HepG2 (cell line): ENCODE measurements around the gene ADIPOR2. TPM values are rescaled to one million over a fixed set of nuclear protein-coding genes. Genes with fewer than 3 reads are reported as not detected.

Experiments
- ATAC-seq: fragments of 200-7000 bp; cut with Tn5 transposase; 3 replicates; pipeline ENCODE4 v1.9.1; 2020; ENCODE audit warnings: mild to moderate bottlenecking, moderate library complexity
- BruUV-seq: library from RNA; stranded (reverse); fragments of 400-500 nt; replicated peaks from 2 replicates; lab custom pipeline; 2021; lab: Mats Ljungman, UMichigan
- CTCF ChIA-PET: fragments of 300-600 bp; formaldehyde crosslinking; extraction: SDS; loops from one replicate; lab custom pipeline; 2021; ENCODE audit warnings: low total read pairs, inconsistent platforms, low intra/inter-chr PET ratio; lab: Yijun Ruan, JAX
- POLR2A ChIA-PET: fragments of 350-600 bp; sonication (Branson Sonifier 250); formaldehyde crosslinking; loops from one replicate; lab custom pipeline; 2020; ENCODE audit warnings: antibody characterized with exemption, inconsistent platforms; lab: Yijun Ruan, JAX
- DNase-seq: peaks from one replicate; pipeline ENCODE4 v3.0.0-alpha.2; 2015; ENCODE audit warnings: low spot score
- FAIRE-seq: peaks from 3 replicates; lab custom pipeline; 2011; peaks lifted over from hg19 to GRCh38; lab: Jason Lieb, UNC
- H2AFZ ChIP-seq: one replicate; pipeline ENCODE4 v1.6.1; 2011; ENCODE audit warnings: low read length, inconsistent platforms
- H3K27ac ChIP-seq: fragments of 300-600 bp; 3 replicates; pipeline ENCODE4 v1.8.0; 2011; ENCODE audit warnings: mixed run types, mild to moderate bottlenecking, mixed read lengths, low read length, inconsistent platforms; ENCODE audit not compliant: insufficient read depth; ENCODE audit errors: extremely low read length
- H3K27me3 ChIP-seq, 2 experiments: fragments of 200-600 bp in 1 of 2; 2 replicates in 1 of 2; 3 replicates in 1 of 2; pipeline versions ENCODE4 v1.6.0 to v1.8.0; 2011; ENCODE audit warnings: low read length in 2 of 2, mild to moderate bottlenecking in 2 of 2, moderate library complexity in 2 of 2, inconsistent platforms in 1 of 2; ENCODE audit not compliant: insufficient read depth in 2 of 2, control insufficient read depth in 1 of 2
- H3K36me3 ChIP-seq, 2 experiments: fragments of 200-600 bp in 1 of 2; replicated peaks in 1 of 2; 2 replicates in 1 of 2; 3 replicates in 1 of 2; pipeline versions ENCODE4 v1.5.1 to v1.8.0; 2011; ENCODE audit warnings: low read length in 2 of 2, inconsistent platforms in 1 of 2; ENCODE audit not compliant: insufficient read depth in 2 of 2, control insufficient read depth in 1 of 2
- H3K4me1 ChIP-seq: 2 replicates; pipeline ENCODE4 v1.5.1; 2012; ENCODE audit warnings: low read length, inconsistent platforms; ENCODE audit not compliant: insufficient read depth
- H3K4me2 ChIP-seq: 2 replicates; pipeline ENCODE4 v1.6.0; 2011; ENCODE audit warnings: low read depth, low read length, inconsistent platforms
- H3K4me3 ChIP-seq, 3 experiments: fragments of 200-600 bp in 1 of 3; sonication (generic), shearing (Covaris generic) in 1 of 3; replicated peaks in 1 of 3; 2 replicates each; pipeline ENCODE4 v1.5.1; 2011 to 2016; ENCODE audit warnings: low read length in 3 of 3, inconsistent platforms in 2 of 3, low read depth in 2 of 3, mild to moderate bottlenecking in 2 of 3, control low read depth in 1 of 3, mixed read lengths in 1 of 3; ENCODE audit not compliant: insufficient read depth in 1 of 3
- H3K79me2 ChIP-seq: one replicate; pipeline ENCODE4 v1.6.1; 2011; ENCODE audit warnings: low read length, inconsistent platforms; ENCODE audit not compliant: insufficient read depth
- H3K9ac ChIP-seq: 2 replicates; pipeline ENCODE4 v1.6.0; 2011; ENCODE audit warnings: mild to moderate bottlenecking, low read depth, low read length, inconsistent platforms; ENCODE audit not compliant: insufficient read depth
- H3K9me3 ChIP-seq: 2 replicates; pipeline ENCODE4 v1.5.1; 2012; ENCODE audit warnings: mild to moderate bottlenecking, low read length
- H4K20me1 ChIP-seq: 2 replicates; pipeline ENCODE4 v1.6.0; 2011; ENCODE audit warnings: inconsistent platforms, mild to moderate bottlenecking, low read length, moderate library complexity; ENCODE audit not compliant: insufficient read depth
- ARID3A ChIP-seq: IDR thresholded peaks from 2 replicates; pipeline ENCODE4 v1.6.1; 2012; ENCODE audit warnings: low read depth, low read length, improper control_type of control experiment
- BCL6 ChIP-seq: IDR thresholded peaks from 2 replicates; pipeline ENCODE4 v1.6.1; 2016; ENCODE audit warnings: missing genetic modification reagents, missing compliant biosample characterization
- CBX1 ChIP-seq: IDR thresholded peaks from one replicate; pipeline ENCODE4 v1.6.1; 2016; ENCODE audit warnings: antibody characterized with exemption, low read depth
- CREBL2 ChIP-seq: sonication (generic); formaldehyde crosslinking; IDR thresholded peaks from 2 replicates; pipeline ENCODE4 v1.8.1; 2023; ENCODE audit warnings: missing genetic modification reagents, mild to moderate bottlenecking, borderline replicate concordance
- HMG20A ChIP-seq: IDR thresholded peaks from 2 replicates; pipeline ENCODE4 v1.6.1; 2016; ENCODE audit warnings: borderline replicate concordance
- HNRNPH1 ChIP-seq: fragments of 200-400 bp; formaldehyde crosslinking; optimal IDR thresholded peaks from 2 replicates; pipeline ENCODE3; 2017; ENCODE audit warnings: mild to moderate bottlenecking, low read depth, low read length
- KDM6A ChIP-seq: IDR thresholded peaks from 2 replicates; pipeline ENCODE4 v1.6.1; 2016; ENCODE audit warnings: low read depth
- MTA3 ChIP-seq: sonication (generic); formaldehyde crosslinking; IDR thresholded peaks from 2 replicates; pipeline ENCODE4 v1.4.0; 2020; ENCODE audit warnings: missing genetic modification reagents
- PAXIP1 ChIP-seq: sonication (generic); formaldehyde crosslinking; conservative IDR thresholded peaks from 2 replicates; pipeline ENCODE4 v1.4.0; 2020; ENCODE audit warnings: mild to moderate bottlenecking, missing genetic modification reagents, moderate library complexity
- RARG ChIP-seq: sonication (generic); formaldehyde crosslinking; IDR thresholded peaks from 2 replicates; pipeline ENCODE4 v1.4.0; 2020; ENCODE audit warnings: low read depth, mild to moderate bottlenecking, missing genetic modification reagents
- REPIN1 ChIP-seq: sonication (generic); formaldehyde crosslinking; IDR thresholded peaks from 2 replicates; pipeline ENCODE4 v1.8.0; 2022; ENCODE audit warnings: missing genetic modification reagents, low read depth, mild to moderate bottlenecking, borderline replicate concordance
- SMAD9 ChIP-seq: sonication (generic); formaldehyde crosslinking; IDR thresholded peaks from 2 replicates; pipeline ENCODE4 v1.5.1; 2020; ENCODE audit warnings: mild to moderate bottlenecking, missing genetic modification reagents
- SNAPC2 ChIP-seq: sonication (generic); formaldehyde crosslinking; IDR thresholded peaks from 2 replicates; pipeline ENCODE4 v1.8.1; 2022; ENCODE audit warnings: mild to moderate bottlenecking, missing genetic modification reagents
- SOX6 ChIP-seq, 2 experiments: fragments of 450-650 bp in 1 of 2; sonication (generic) in 1 of 2; formaldehyde crosslinking in 1 of 2; IDR thresholded peaks; 2 replicates each; pipeline versions ENCODE4 v1.4.0 to v1.6.1; 2017 to 2020; ENCODE audit warnings: antibody characterized with exemption in 1 of 2, mild to moderate bottlenecking in 1 of 2, missing genetic modification reagents in 1 of 2
- TCF7 ChIP-seq: sonication (generic); IDR thresholded peaks from 2 replicates; pipeline ENCODE4 v1.6.1; 2016; ENCODE audit warnings: antibody characterized with exemption, low read depth
- TEAD3 ChIP-seq: optimal IDR thresholded peaks from 2 replicates; pipeline ENCODE3; 2016; ENCODE audit warnings: borderline replicate concordance
- YY1 ChIP-seq: IDR thresholded peaks from 2 replicates; pipeline ENCODE4 v1.6.1; 2011; ENCODE audit warnings: low read length, low read depth, moderate library complexity, mild to moderate bottlenecking; ENCODE audit not compliant: insufficient read depth, insufficient replicate concordance
- ZBTB38 ChIP-seq: sonication (generic); formaldehyde crosslinking; IDR thresholded peaks from 2 replicates; pipeline ENCODE4 v1.5.1; 2020; ENCODE audit warnings: mild to moderate bottlenecking, missing genetic modification reagents
- ZFP1 ChIP-seq: IDR thresholded peaks from 2 replicates; pipeline ENCODE4 v1.6.1; 2016
- ZMYM4 ChIP-seq: sonication (generic); formaldehyde crosslinking; IDR thresholded peaks from 2 replicates; pipeline ENCODE4 v1.8.1; 2023; ENCODE audit warnings: mild to moderate bottlenecking, missing genetic modification reagents
- ZNF3 ChIP-seq: IDR thresholded peaks from 2 replicates; pipeline ENCODE4 v1.7.0; 2017; ENCODE audit warnings: inconsistent platforms
- ZSCAN9 ChIP-seq: IDR thresholded peaks from 2 replicates; pipeline ENCODE4 v1.6.1; 2016; ENCODE audit warnings: borderline replicate concordance
- WGBS: methylation state at CpG from one replicate; pipeline ENCODE4 v1.1.6; 2017; ENCODE audit warnings: low lambda C conversion rate; 5-methylcytosine and 5-hydroxymethylcytosine counted together
- in situ Hi-C: cut with HindIII; loops from 2 replicates; pipeline ENCODE4 v1.10.0; 2017; ENCODE audit warnings: low pct_unique_long_range_greater_than_20kb; ENCODE audit not compliant: extremely low pct_ligation_motif_present
- intact Hi-C: fragments of 100-400 bp; cut with micrococcal nuclease; formaldehyde crosslinking; loops from one replicate; pipeline ENCODE4 v1.10.0; 2022; ENCODE audit not compliant: unreplicated experiment
- polyA plus RNA-seq, 8 experiments: library from polyadenylated mRNA; depleted of rRNA in 3 of 8; stranded (reverse) in 7 of 8; unstranded in 1 of 8; fragments of >200 nt; fragmentation: Illumina TruSeq in 4 of 8; extraction: Trizol in 4 of 8; gene quantifications; 2 replicates each; pipeline versions ENCODE4 v1.2.1 to v1.2.3, GENCODE V29; 2011 to 2016; ENCODE audit warnings: low read depth in 4 of 8, missing spikeins in 1 of 8, mixed read lengths in 1 of 8; ENCODE audit not compliant: insufficient read depth in 1 of 8
- total RNA-seq, 5 experiments: library from RNA; depleted of rRNA; stranded (reverse); fragments of >200 nt; fragmentation: Illumina TruSeq; extraction: Trizol; gene quantifications; 2 replicates each; pipeline ENCODE4 v1.2.3, GENCODE V29; 2016; ENCODE audit warnings: low read depth in 1 of 5

ADIPOR2 gene
- total and polyA plus RNA-seq, 2 of the 13 experiments (the other 11 are each of a cell fraction or from before 2014, with no cell fraction given) = 35.2 to 52.2 TPM

- no peak overlapping the region for H3K9ac ChIP-seq
- H3K79me2 ChIP-seq = peaks cover 96% of the 10 kb centered on the region
- H4K20me1 ChIP-seq = no peaks in the 10 kb centered on the region
- H2AFZ ChIP-seq = no peak overlapping the region
- no peaks in the 10 kb centered on the region for H3K27me3 ChIP-seq
- ChIA-PET CTCF (no interaction called here), POLR2A (interaction anchor here (1.4 kb wide), 1 partner anchor 75 kb away, joined by 6 read pairs; the partner anchor contains the start of gene ADIPOR2)
- peak overlapping the region; percentile 3; the same call in 1 of the 2 replicates for H3K4me2 ChIP-seq
- WGBS = 9% methylated on average over 1 of the region's 1 CpG
- H3K27ac ChIP-seq = peak overlapping the region; percentile 58
- no peaks in the 10 kb centered on the region for H3K9me3 ChIP-seq
- no TSS peak for BruUV-seq
- H3K4me3 ChIP-seq = no peak overlapping the region
- ATAC-seq = peak; percentile 84
- in situ Hi-C loops (no loop called here), intact Hi-C loops (loop anchor here (5.0 to 10.0 kb wide), 2 partner anchors 74 to 101 kb away; partner anchors contain the start of gene ADIPOR2)
- peaks cover 94% of the 10 kb centered on the region for H3K4me1 ChIP-seq
- DNase-seq = peak; percentile 70
- peak; percentile 4 for FAIRE-seq
- H3K36me3 ChIP-seq = peaks cover 3 to 35% of the 10 kb centered on the region in 2 experiments; a peak in 4 of 5 replicates
- no peak for TF ChIP-seq CREBL2 (CRISPR knock-in tag)
- TF ChIP-seq RARG (CRISPR knock-in tag) = no peak
- TF ChIP-seq TEAD3 (CRISPR knock-in tag) = peak; percentile 46
- no peak for TF ChIP-seq ZFP1
- TF ChIP-seq HMG20A (CRISPR knock-in tag) = peak; percentile 24; the same call in 1 of the 2 replicates
- no peak for TF ChIP-seq KDM6A (CRISPR knock-in tag)
- TF ChIP-seq PAXIP1 (CRISPR knock-in tag) = 0 out of 2 replicates have a peak, but pooled peaks have one; percentile 19
- peak; percentile 34 for TF ChIP-seq BCL6
- TF ChIP-seq ZBTB38 (CRISPR knock-in tag) = no peak
- no peak for TF ChIP-seq HNRNPH1
- no peak for TF ChIP-seq YY1
- no peak for TF ChIP-seq MTA3
- peak; percentile 56; the same call in 1 of the 2 replicates for TF ChIP-seq REPIN1 (CRISPR knock-in tag)
- peak; percentile 40; the same call in 1 of the 2 replicates for TF ChIP-seq ZMYM4 (CRISPR knock-in tag)
- no peak for TF ChIP-seq SNAPC2 (CRISPR knock-in tag)
- TF ChIP-seq SOX6 (IDR thresholded peaks at IDR 0.05) = no peak
- peak; percentile 64; the same call in 1 of the 2 replicates for TF ChIP-seq SOX6 (CRISPR knock-in tag; IDR thresholded peaks at IDR 0.05)
- no peak for TF ChIP-seq SMAD9 (CRISPR knock-in tag)
- TF ChIP-seq ARID3A = peak; percentile 33
- TF ChIP-seq ZNF3 (CRISPR knock-in tag) = no peak
- 0 out of 2 replicates have a peak, but pooled peaks have one; percentile 12 for TF ChIP-seq ZSCAN9
- TF ChIP-seq CBX1 = no peak
- no peak for TF ChIP-seq TCF7
Observed at GRCh38 chr12:1766110-1766509, 75.2 kb downstream of the ADIPOR2 start.
